ENCODE results near the gene ARHGEF40. TPM values are rescaled to one million over a fixed set of nuclear protein-coding genes. Genes with fewer than 3 reads are reported as not detected.

Gene ARHGEF40
- total RNA-seq, 1 donor from 2014 or later, result 1.4 TPM

DNA sequence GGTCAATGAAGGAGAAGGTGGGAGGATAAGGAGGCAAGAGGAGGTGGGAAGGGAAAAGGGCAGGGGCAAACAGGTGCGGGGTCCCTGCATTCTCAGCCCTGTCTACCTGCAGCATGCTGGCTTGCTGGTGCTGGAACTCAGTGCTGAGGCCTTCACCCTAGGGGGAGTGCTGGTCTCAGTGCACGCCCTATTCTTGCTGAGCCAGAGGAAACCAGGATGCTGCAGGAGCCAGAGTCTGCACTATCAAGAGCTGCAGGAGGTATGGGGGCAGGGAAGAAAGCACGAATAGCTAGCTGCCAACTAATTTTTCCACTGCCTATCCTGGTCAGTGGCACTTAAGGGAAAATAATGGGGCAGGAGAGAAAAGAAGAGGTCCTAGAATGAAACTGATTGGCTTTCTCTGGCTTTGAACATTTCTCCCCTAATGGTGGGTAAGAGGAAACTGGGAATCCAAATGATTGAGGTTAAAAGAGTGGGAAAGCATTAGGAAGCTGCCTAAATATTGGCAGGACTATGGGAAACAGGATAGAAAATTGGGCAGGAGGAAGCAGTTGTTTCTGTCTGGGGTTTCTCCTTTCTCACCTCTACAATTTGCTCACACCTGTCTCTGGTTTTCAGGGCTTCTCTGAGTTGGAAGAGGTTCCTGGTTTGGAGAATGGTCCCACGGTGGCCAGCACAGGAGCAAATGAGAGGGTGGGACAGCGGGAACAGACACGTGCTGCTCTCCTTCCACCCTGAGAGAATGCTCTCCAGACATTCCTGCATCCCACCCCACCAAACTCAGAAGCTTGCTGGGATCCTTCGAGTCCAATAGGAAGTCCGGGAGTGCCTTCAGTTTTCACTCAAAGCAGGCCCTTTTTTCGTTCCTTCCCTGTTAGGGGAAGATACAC, 32.7 kb downstream of the ARHGEF40 start:
- intact Hi-C loops (cut with micrococcal nuclease), result loop anchor here (1.0 to 10.0 kb wide), 5 partner anchors 77 to 648 kb away; partner anchors contain the start of genes APEX1, HNRNPC, NDRG2 and OSGEP
- H3K27me3 Mint-ChIP-seq, result peaks cover 12% of the 10 kb centered on the region

DNA sequence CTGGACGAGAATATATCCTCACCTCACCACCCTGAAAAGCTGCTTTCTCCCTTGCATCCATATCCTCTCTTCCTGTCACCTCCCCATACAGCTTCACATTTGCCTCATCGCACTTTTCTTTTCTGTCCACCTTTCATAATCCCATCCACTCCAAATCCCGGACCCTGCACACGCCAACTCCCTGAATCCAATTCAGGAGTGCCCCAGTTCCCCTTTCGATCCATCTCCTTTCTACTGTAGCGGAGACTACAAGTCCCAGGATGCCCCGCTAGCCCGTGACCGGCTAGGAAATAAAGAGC, 33.3 kb downstream of the ARHGEF40 start:
- no peak for TF ChIP-seq CTCF (IDR thresholded peaks at IDR 0.05)

More for the DNA sequence above, 32.7 kb downstream of the ARHGEF40 start:
- Mint-ChIP-seq H3K4me3 (peak overlapping the region; percentile 79), H3K4me1 (peaks cover 25% of the 10 kb centered on the region), H3K9me3 (no peaks in the 10 kb centered on the region), H3K36me3 (ENCODE audit: low read depth) (no peaks in the 10 kb centered on the region), H3K27ac (no peak overlapping the region)
- ChIA-PET POLR2A (interaction anchor here (0.6 to 2.9 kb wide), 6 partner anchors 10 to 421 kb away, joined by 3 to 29 read pairs (median 12); partner anchors contain the start of gene ARHGEF40), CTCF (interaction anchor here (1.3 to 14.7 kb wide), 6 partner anchors 10 to 131 kb away, joined by 3 to 257 read pairs (median 66); partner anchors contain the start of gene ARHGEF40)
- TF ChIP-seq CTCF (IDR thresholded peaks at IDR 0.05), result no peak
- DNase-seq (no peak), ATAC-seq (ENCODE audit: low read depth) (no peak)

GRCh38 chr14:21103710-21104447, 33.8 kb downstream of the ARHGEF40 start:
- peak; percentile 91 for DNase-seq
- Mint-ChIP-seq H3K4me3 (peak overlapping the region; percentile 79), H3K27ac (peak overlapping the region; percentile 90), H3K27me3 (peaks cover 11% of the 10 kb centered on the region), H3K36me3 (ENCODE audit: low read depth) (no peaks in the 10 kb centered on the region), H3K9me3 (no peaks in the 10 kb centered on the region), H3K4me1 (peaks cover 21% of the 10 kb centered on the region)
- POLR2A ChIA-PET, result interaction anchor here (0.8 to 2.9 kb wide), 10 partner anchors 11 to 422 kb away, joined by 3 to 29 read pairs (median 6); partner anchors contain the start of genes ARHGEF40, METTL3 and NDRG2
- CTCF ChIA-PET, result interaction anchor here (1.0 to 14.7 kb wide), 11 partner anchors 8 to 133 kb away, joined by 3 to 257 read pairs (median 9); partner anchors contain the start of gene ARHGEF40
- ATAC-seq (ENCODE audit: low read depth), result peak; percentile 88
- no peak for TF ChIP-seq CTCF (IDR thresholded peaks at IDR 0.05)
- intact Hi-C loops (cut with micrococcal nuclease), result loop anchor here (1.0 to 10.0 kb wide), 11 partner anchors 12 to 649 kb away; partner anchors contain the start of genes APEX1, HNRNPC, METTL17 and NDRG2

More for the DNA sequence above, 33.3 kb downstream of the ARHGEF40 start:
- H3K27ac Mint-ChIP-seq, result peak overlapping the region; percentile 90
- no peaks in the 10 kb centered on the region for H3K36me3 Mint-ChIP-seq (ENCODE audit: low read depth)
- intact Hi-C loops (cut with micrococcal nuclease), result loop anchor here (1.0 to 10.0 kb wide), 5 partner anchors 78 to 649 kb away; partner anchors contain the start of genes APEX1, HNRNPC, NDRG2 and OSGEP
- DNase-seq, result no peak
- ChIA-PET CTCF (interaction anchor here (1.3 to 14.7 kb wide), 6 partner anchors 10 to 132 kb away, joined by 3 to 257 read pairs (median 66); partner anchors contain the start of gene ARHGEF40), POLR2A (interaction anchor here (0.6 to 2.9 kb wide), 8 partner anchors 11 to 422 kb away, joined by 3 to 29 read pairs (median 12); partner anchors contain the start of genes ARHGEF40 and NDRG2)
- no peak for ATAC-seq (ENCODE audit: low read depth)
- H3K4me1 Mint-ChIP-seq, result peaks cover 25% of the 10 kb centered on the region
- peaks cover 12% of the 10 kb centered on the region for H3K27me3 Mint-ChIP-seq
- peak overlapping the region; percentile 79 for H3K4me3 Mint-ChIP-seq
- no peaks in the 10 kb centered on the region for H3K9me3 Mint-ChIP-seq

DNA sequence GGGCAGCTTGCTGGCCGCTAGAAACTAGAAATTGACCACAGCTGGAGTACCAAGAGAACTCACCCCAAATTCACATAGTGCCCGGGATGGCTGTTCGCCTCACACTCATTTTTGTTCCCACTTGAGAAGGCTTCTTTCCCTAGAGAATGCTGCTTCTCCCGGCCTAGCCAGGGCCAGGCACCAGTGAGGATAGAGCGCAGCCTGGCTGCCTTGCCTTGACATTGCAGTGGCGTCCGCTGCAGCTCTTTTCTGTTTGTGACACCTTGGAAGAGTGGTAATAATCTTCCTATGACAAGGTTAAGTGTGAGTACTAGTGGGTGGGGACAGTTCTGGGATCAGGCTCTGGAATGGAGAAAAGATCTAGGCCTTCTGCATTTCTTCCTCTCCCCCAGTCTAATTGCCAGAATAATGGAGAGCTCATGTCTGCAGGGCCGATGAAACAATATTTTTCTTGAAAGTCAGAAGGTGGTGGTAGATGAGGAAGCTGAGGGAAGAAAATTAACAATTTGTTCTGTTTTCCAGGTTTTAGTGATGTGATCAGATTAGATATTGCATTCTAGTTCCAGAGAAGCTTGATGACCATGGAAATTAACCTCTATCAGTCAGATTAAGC, 34.5 kb downstream of the ARHGEF40 start:
- ATAC-seq (ENCODE audit: low read depth) (peak; percentile 49), DNase-seq (no peak)
- no peaks in the 10 kb centered on the region for H3K9me3 Mint-ChIP-seq
- intact Hi-C loops (cut with micrococcal nuclease), result loop anchor here (1.0 to 10.0 kb wide), 10 partner anchors 12 to 650 kb away; partner anchors contain the start of genes APEX1, HNRNPC, METTL17 and OSGEP
- peak overlapping the region; percentile 79 for H3K4me3 Mint-ChIP-seq
- H3K27ac Mint-ChIP-seq, result peak overlapping the region; percentile 90
- peaks cover 10% of the 10 kb centered on the region for H3K27me3 Mint-ChIP-seq
- ChIA-PET POLR2A (interaction anchor here (0.5 to 2.9 kb wide), 10 partner anchors 12 to 423 kb away, joined by 3 to 29 read pairs (median 6); partner anchors contain the start of genes ARHGEF40, METTL3 and NDRG2), CTCF (interaction anchor here (0.8 to 14.7 kb wide), 13 partner anchors 9 to 409 kb away, joined by 3 to 257 read pairs (median 7); partner anchors contain the start of gene ARHGEF40)
- no peaks in the 10 kb centered on the region for H3K36me3 Mint-ChIP-seq (ENCODE audit: low read depth)
- peaks cover 15% of the 10 kb centered on the region for H3K4me1 Mint-ChIP-seq
- TF ChIP-seq CTCF (IDR thresholded peaks at IDR 0.05), result peak; percentile 77
